ENCODE results near the gene WFDC2.
"Not testable (repeated sequence)": the region's sequence is repeated elsewhere in the genome, so short reads cannot be mapped to it uniquely, and the experiment has no call there.

Gene WFDC2

GRCh38 chr20:45450097-45450818 lies 19.3 kb upstream of the WFDC2 start:
- in situ Hi-C loops (cut with HindIII; ENCODE audit: low sequenced_read_pairs), result no loop called here

- in situ Hi-C loops (cut with HindIII; ENCODE audit: low sequenced_read_pairs), result no loop called here
Measured at GRCh38 chr20:45452238-45452637, 17.3 kb upstream of the WFDC2 start.

GRCh38 chr20:45452772-45453691 lies 16.5 kb upstream of the WFDC2 start:
- in situ Hi-C loops (cut with HindIII; ENCODE audit: low sequenced_read_pairs), result no loop called here

- in situ Hi-C loops (cut with HindIII; ENCODE audit: low sequenced_read_pairs), result no loop called here
Measured at GRCh38 chr20:45456632-45457031, 12.9 kb upstream of the WFDC2 start.

- in situ Hi-C loops (cut with HindIII; ENCODE audit: low sequenced_read_pairs), result no loop called here
Measured at GRCh38 chr20:45459606-45460005, 9.9 kb upstream of the WFDC2 start.

GRCh38 chr20:45461225-45461624 lies 8.3 kb upstream of the WFDC2 start:
- in situ Hi-C loops (cut with HindIII; ENCODE audit: low sequenced_read_pairs), result no loop called here

GRCh38 chr20:45462711-45463509 lies 6.6 kb upstream of the WFDC2 start:
- in situ Hi-C loops (cut with HindIII; ENCODE audit: low sequenced_read_pairs), result no loop called here

GRCh38 chr20:45463709-45464108 lies 5.8 kb upstream of the WFDC2 start:
- in situ Hi-C loops (cut with HindIII; ENCODE audit: low sequenced_read_pairs), result no loop called here

GRCh38 chr20:45465491-45466266 lies 3.9 kb upstream of the WFDC2 start:
- in situ Hi-C loops (cut with HindIII; ENCODE audit: low sequenced_read_pairs), result no loop called here

- in situ Hi-C loops (cut with HindIII; ENCODE audit: low sequenced_read_pairs), result no loop called here
Measured at GRCh38 chr20:45467172-45467571, 2.4 kb upstream of the WFDC2 start.

- in situ Hi-C loops (cut with HindIII; ENCODE audit: low sequenced_read_pairs), result no loop called here
Measured at GRCh38 chr20:45467861-45468260, 1.7 kb upstream of the WFDC2 start.

GRCh38 chr20:45470262-45470931 lies 844 bp downstream of the WFDC2 start:
- in situ Hi-C loops (cut with HindIII; ENCODE audit: low sequenced_read_pairs), result no loop called here

GRCh38 chr20:45470937-45471336 lies 1.4 kb downstream of the WFDC2 start:
- in situ Hi-C loops (cut with HindIII; ENCODE audit: low sequenced_read_pairs), result no loop called here

GRCh38 chr20:45472286-45472685 lies 2.7 kb downstream of the WFDC2 start:
- in situ Hi-C loops (cut with HindIII; ENCODE audit: low sequenced_read_pairs), result not testable (repeated sequence)

GRCh38 chr20:45477530-45478148 lies 8.1 kb downstream of the WFDC2 start:
- in situ Hi-C loops (cut with HindIII; ENCODE audit: low sequenced_read_pairs), result loop anchor here (25.0 kb wide), 1 partner anchor 110 kb away; the partner anchor contains the start of gene WFDC8

GRCh38 chr20:45479822-45480221 lies 10.3 kb downstream of the WFDC2 start:
- in situ Hi-C loops (cut with HindIII; ENCODE audit: low sequenced_read_pairs), result loop anchor here (25.0 kb wide), 1 partner anchor 107 kb away; the partner anchor contains the start of gene WFDC8

GRCh38 chr20:45484676-45485075 lies 15.1 kb downstream of the WFDC2 start:
- in situ Hi-C loops (cut with HindIII; ENCODE audit: low sequenced_read_pairs), result loop anchor here (25.0 kb wide), 1 partner anchor 103 kb away; the partner anchor contains the start of gene WFDC8

GRCh38 chr20:45485388-45485787 lies 15.8 kb downstream of the WFDC2 start:
- in situ Hi-C loops (cut with HindIII; ENCODE audit: low sequenced_read_pairs), result loop anchor here (25.0 kb wide), 1 partner anchor 102 kb away; the partner anchor contains the start of gene WFDC8

GRCh38 chr20:45487231-45487635 lies 17.7 kb downstream of the WFDC2 start:
- in situ Hi-C loops (cut with HindIII; ENCODE audit: low sequenced_read_pairs), result loop anchor here (25.0 kb wide), 1 partner anchor 100 kb away; the partner anchor contains the start of gene WFDC8

Data from DLD1 (cell line).